GM12872 (cell line): ENCODE data around the gene PGPEP1.

ENCODE experiments used
- TF ChIP-seq, protein P1 (sequence below): IDR thresholded peaks from 3 replicates; pipeline ENCODE4 v1.5.1; 2011; ENCODE audit warnings: low read depth, mild to moderate bottlenecking, low read length, moderate library complexity; ENCODE audit not compliant: insufficient read depth

The PGPEP1 gene

DNA sequence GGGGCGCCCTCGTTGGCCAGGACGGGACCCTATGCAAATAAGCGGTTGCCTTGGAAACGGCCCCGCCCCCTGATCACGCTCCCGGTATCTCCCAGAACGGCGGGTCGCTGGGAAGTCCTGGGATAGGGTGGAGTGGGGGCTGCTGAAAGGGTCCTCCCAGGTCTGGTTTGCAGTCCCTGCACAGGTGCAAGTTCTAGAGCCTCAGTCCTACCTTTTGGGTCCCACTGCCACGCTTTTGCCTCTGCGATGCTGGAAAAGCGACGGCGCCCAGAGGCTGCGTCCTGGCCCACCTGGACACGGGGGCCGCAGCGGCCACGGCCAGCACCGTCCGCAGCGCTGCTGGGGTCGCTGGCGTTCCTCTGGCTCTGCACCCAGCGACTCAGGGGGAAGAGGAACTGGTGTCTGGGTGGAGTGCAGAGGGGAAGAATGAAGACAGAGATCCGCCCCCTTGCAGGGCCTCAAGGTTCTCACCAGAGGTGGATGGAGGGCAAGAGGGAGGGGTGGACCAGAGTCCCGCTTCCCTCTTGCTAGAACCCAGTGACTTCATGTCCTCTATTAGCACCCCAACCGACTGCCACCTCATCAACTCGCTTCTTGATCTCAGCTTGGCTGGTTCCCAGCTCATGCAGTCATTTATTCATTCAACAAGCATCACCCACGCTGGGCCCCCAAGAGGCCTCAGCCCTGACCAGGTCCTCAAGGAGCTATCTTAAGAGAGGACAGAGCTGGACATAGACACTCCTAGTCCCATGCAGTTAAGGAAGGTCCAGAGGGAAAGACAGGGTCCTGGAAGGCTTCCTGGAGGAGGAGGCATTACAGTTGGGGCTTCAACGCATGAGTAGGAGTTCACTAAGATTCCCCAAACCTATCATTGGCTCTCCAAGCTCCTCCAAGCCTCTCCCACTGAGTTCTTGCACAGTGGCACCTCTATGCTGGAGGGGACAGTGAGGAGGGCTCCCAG is 57.1 kb downstream of the PGPEP1 start, which contains the start of gene LRRC25:
Gene LRRC25 (minus strand): TSS at position 381 of the 961 bp plus-strand sequence. CDS start 659 bp downstream, outside the sequence.
- TF ChIP-seq, protein P1, sequence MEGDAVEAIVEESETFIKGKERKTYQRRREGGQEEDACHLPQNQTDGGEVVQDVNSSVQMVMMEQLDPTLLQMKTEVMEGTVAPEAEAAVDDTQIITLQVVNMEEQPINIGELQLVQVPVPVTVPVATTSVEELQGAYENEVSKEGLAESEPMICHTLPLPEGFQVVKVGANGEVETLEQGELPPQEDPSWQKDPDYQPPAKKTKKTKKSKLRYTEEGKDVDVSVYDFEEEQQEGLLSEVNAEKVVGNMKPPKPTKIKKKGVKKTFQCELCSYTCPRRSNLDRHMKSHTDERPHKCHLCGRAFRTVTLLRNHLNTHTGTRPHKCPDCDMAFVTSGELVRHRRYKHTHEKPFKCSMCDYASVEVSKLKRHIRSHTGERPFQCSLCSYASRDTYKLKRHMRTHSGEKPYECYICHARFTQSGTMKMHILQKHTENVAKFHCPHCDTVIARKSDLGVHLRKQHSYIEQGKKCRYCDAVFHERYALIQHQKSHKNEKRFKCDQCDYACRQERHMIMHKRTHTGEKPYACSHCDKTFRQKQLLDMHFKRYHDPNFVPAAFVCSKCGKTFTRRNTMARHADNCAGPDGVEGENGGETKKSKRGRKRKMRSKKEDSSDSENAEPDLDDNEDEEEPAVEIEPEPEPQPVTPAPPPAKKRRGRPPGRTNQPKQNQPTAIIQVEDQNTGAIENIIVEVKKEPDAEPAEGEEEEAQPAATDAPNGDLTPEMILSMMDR, result no peak

DNA sequence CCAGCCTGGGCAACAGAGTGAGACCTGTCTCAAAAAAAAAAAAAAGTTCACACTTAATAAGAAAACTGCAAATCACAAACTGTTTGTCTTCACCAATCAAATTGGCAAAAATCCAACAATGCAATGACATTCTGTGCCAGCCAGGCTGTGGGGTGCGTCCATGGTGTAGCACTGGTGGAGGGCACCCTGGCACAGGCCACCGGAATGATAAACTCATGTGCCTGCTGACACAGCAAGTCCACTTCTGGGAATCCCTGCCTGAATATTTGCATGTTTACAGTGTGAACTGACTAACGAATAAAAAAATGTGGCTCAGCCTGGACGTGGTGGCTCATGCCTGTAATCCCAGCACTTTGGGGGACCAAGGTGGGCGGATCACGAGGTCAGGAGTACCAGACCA is 58.6 kb downstream of the PGPEP1 start:
- TF ChIP-seq, protein P1, result no peak

DNA sequence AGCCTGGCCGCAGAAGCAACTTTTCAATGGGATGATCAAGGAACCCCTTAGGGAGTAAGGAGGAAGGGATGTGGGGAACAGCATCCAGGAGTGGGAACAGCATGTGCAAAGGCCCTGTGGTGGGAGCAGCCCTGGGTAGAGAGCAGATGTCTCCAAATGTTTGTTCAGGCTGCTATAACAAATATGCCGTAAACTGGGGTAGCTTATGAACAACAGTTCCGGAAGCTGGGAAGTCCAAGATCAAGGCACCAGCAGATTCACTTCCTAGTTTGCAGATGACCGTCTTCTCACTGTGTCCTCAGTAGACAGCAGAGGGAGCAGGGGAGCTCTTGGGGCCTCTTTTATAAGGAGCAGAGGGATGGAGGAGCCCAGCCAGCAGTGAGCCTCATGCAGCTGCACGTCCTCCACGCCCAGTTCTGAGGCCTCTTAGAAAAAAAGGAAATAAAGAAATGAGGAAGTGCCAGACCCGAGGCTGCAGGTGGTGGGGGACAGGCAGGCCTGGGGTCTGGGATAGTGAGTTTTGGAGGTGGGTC is 61.2 kb downstream of the PGPEP1 start:
- TF ChIP-seq, protein P1, result peak; percentile 66

DNA sequence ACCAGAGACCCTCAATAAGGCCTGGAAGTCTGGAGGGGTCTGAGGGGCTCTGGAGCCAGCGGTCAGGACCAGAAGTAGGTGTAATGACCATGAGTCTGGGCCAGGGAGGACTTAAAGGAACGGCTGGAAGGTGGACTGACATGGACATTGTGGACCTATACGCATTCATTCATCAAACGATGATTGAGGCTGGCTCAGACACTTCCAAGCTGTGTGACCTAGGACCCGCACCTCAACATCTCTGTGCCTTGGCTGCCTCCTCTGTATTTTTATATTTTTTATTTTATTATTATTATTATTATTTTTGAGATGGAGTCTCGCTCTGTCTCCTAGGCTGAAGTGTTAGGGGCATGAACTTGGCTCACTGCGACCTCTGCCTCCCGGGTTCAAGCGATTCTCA is 66.4 kb downstream of the PGPEP1 start:
- TF ChIP-seq, protein P1, result no peak

DNA sequence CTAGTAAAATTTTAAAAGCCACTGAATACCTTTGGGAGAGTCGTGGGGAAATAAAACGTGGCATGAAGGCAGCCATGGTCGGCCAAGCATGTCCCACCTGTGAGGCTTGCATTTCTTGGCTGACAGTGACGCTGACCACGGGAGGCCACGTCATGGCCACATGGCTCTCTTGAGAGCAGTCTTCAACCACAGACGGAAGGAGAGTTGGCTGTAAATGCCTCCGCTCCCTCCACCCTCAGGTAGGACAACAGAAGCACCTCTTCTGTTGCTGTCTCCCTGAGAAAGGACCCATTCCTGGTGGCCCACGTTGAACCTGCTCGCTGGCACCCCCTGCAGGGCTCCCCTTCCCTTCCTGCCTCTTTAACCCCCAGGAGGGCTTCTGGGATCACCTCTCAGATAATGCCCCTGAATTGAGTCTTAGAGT is 67.7 kb downstream of the PGPEP1 start:
- TF ChIP-seq, protein P1, result peak; percentile 79

DNA sequence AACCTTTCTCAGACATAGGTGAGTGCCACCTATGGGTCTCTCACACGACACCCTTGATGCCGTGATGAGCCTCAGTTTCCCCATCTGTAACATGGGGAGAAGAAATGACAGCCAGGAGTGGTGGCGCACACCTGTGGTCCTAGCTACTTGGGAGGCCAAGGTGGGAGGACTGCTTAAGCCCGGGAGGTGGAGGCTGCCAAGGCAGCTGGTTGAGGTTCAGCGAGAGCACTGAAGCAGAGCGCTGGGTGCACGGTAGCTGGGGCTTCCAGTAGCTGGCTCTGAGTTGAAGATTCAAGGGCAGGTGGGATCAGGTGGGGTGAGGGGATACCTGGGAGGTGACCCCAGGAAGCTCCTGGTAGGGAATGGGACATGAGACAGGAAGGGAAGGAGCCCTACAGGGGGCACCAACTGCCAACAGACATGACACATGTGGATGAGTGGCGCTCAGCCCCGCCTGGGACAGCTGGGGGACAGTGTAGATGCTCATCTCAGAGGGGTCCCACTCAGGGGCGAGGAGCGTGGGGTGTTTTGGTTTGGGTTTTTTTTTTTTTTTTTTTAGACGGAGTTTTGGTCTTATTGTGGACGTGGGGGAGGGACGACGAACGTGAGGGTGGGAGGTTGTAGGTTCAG is 72.3 kb downstream of the PGPEP1 start:
- TF ChIP-seq, protein P1, result no peak
